IMR-90 (cell line): ENCODE data around the gene LRRFIP1. TPM values are rescaled to one million over a fixed set of nuclear protein-coding genes. Genes with fewer than 3 reads are reported as not detected.

Experiments used
- ATAC-seq: fragments of 200-7000 bp; cut with Tn5 transposase; 2 replicates; pipeline ENCODE4 v1.9.1; 2020; ENCODE audit warnings: low read depth, mild to moderate bottlenecking, moderate library complexity
- BruUV-seq: library from RNA; stranded (reverse); fragments of 400-500 nt; replicated peaks from 2 replicates; lab custom pipeline; 2021; lab: Mats Ljungman, UMichigan
- CTCF ChIA-PET: fragments of 300-600 bp; formaldehyde crosslinking; extraction: SDS; loops from one replicate; lab custom pipeline; 2021; ENCODE audit warnings: antibody characterized with exemption; lab: Yijun Ruan, JAX
- POLR2A ChIA-PET: fragments of 300-600 bp; sonication (Branson Sonifier 250); formaldehyde crosslinking; loops from one replicate; lab custom pipeline; 2022; ENCODE audit warnings: antibody characterized with exemption; ENCODE audit not compliant: unreplicated experiment; lab: Charles Lee
- DNase-seq: peaks from one replicate; pipeline ENCODE4 v3.0.0; 2013
- H2AFZ ChIP-seq: replicated peaks from 2 replicates; pipeline ENCODE3; 2013; ENCODE audit warnings: low read length, mild to moderate bottlenecking; ENCODE audit not compliant: poor library complexity
- H2AK5ac ChIP-seq: 2 replicates; pipeline ENCODE4 v1.6.1; 2013; ENCODE audit warnings: low read depth, low read length, inconsistent platforms
- H2AK9ac ChIP-seq: replicated peaks from 2 replicates; pipeline ENCODE3; 2013; ENCODE audit warnings: mild to moderate bottlenecking, low read depth, low read length, moderate library complexity; ENCODE audit not compliant: poor library complexity
- H2BK120ac ChIP-seq: 2 replicates; pipeline ENCODE4 v1.6.1; 2013; ENCODE audit warnings: low read depth, low read length, inconsistent platforms
- H2BK15ac ChIP-seq: 3 replicates; pipeline ENCODE4 v1.6.1; 2013; ENCODE audit warnings: low read depth, low read length, inconsistent platforms
- H2BK20ac ChIP-seq: 2 replicates; pipeline ENCODE4 v1.6.1; 2013; ENCODE audit warnings: low read depth, mild to moderate bottlenecking, inconsistent platforms, low read length, moderate library complexity
- H2BK5ac ChIP-seq: 2 replicates; pipeline ENCODE4 v1.6.1; 2013; ENCODE audit warnings: mild to moderate bottlenecking, low read depth, low read length, inconsistent platforms; ENCODE audit not compliant: poor library complexity, severe bottlenecking
- H3K14ac ChIP-seq: replicated peaks from 2 replicates; pipeline ENCODE4 v1.6.1; 2013; ENCODE audit warnings: low read depth, low read length, inconsistent platforms
- H3K18ac ChIP-seq: 2 replicates; pipeline ENCODE4 v1.6.1; 2013; ENCODE audit warnings: low read depth, low read length, control low read depth
- H3K23ac ChIP-seq: 2 replicates; pipeline ENCODE4 v1.6.1; 2013; ENCODE audit warnings: low read depth, low read length, inconsistent platforms
- H3K27ac ChIP-seq: 2 replicates; pipeline ENCODE4 v1.5.1; 2013; ENCODE audit warnings: mild to moderate bottlenecking, control low read depth, low read length; ENCODE audit not compliant: insufficient read depth
- H3K27me3 ChIP-seq: 2 replicates; pipeline ENCODE4 v1.6.1; 2013; ENCODE audit warnings: low read length; ENCODE audit not compliant: control insufficient read depth, insufficient read depth
- H3K36me3 ChIP-seq: 2 replicates; pipeline ENCODE4 v1.6.1; 2013; ENCODE audit warnings: low read length, mixed read lengths; ENCODE audit not compliant: control insufficient read depth, insufficient read depth
- H3K4ac ChIP-seq: 2 replicates; pipeline ENCODE4 v1.6.1; 2013; ENCODE audit warnings: low read depth, low read length, inconsistent platforms
- H3K4me1 ChIP-seq: 2 replicates; pipeline ENCODE4 v1.6.1; 2013; ENCODE audit warnings: low read length, mixed read lengths; ENCODE audit not compliant: control insufficient read depth, insufficient read depth
- H3K4me2 ChIP-seq: 2 replicates; pipeline ENCODE4 v1.6.1; 2013; ENCODE audit warnings: low read depth, mild to moderate bottlenecking, control low read depth, low read length, moderate library complexity
- H3K4me3 ChIP-seq: 2 replicates; pipeline ENCODE4 v1.5.1; 2013; ENCODE audit warnings: low read depth, mild to moderate bottlenecking, control low read depth, low read length, moderate library complexity; ENCODE audit not compliant: insufficient read depth
- H3K56ac ChIP-seq: 2 replicates; pipeline ENCODE4 v1.6.1; 2013; ENCODE audit warnings: low read length, inconsistent platforms; ENCODE audit not compliant: insufficient read depth; ENCODE audit errors: extremely low read depth
- H3K79me1 ChIP-seq, 2 experiments: 2 replicates each; pipeline ENCODE4 v1.6.1; 2013; ENCODE audit warnings: low read length in 2 of 2, inconsistent platforms in 1 of 2, low read depth in 1 of 2
- H3K9ac ChIP-seq: 2 replicates; pipeline ENCODE4 v1.6.1; 2013; ENCODE audit warnings: low read depth, low read length, control low read depth
- H3K9me1 ChIP-seq: 2 replicates; pipeline ENCODE4 v1.6.1; 2013; ENCODE audit warnings: low read length, inconsistent platforms; ENCODE audit not compliant: insufficient read depth
- H3K9me3 ChIP-seq: 2 replicates; pipeline ENCODE4 v1.6.1; 2013; ENCODE audit warnings: low read length; ENCODE audit not compliant: control insufficient read depth, insufficient read depth
- H4K20me1 ChIP-seq: 2 replicates; pipeline ENCODE4 v1.6.1; 2013; ENCODE audit warnings: low read length, inconsistent platforms; ENCODE audit not compliant: insufficient read depth
- H4K5ac ChIP-seq: 2 replicates; pipeline ENCODE4 v1.6.1; 2013; ENCODE audit warnings: mild to moderate bottlenecking, low read depth, low read length, control low read depth
- H4K8ac ChIP-seq, 2 experiments: 2 replicates each; pipeline ENCODE4 v1.6.1; 2013; ENCODE audit warnings: low read depth in 2 of 2, low read length in 2 of 2, control low read depth in 1 of 2, inconsistent platforms in 1 of 2
- H4K91ac ChIP-seq: 2 replicates; pipeline ENCODE4 v1.6.1; 2013; ENCODE audit warnings: low read depth, low read length, inconsistent platforms; ENCODE audit not compliant: insufficient read depth
- BHLHE40 ChIP-seq: fragments of 150-350 bp; IDR thresholded peaks from 2 replicates; pipeline ENCODE4 v1.6.1; 2016; ENCODE audit warnings: mild to moderate bottlenecking, low read depth, low read length
- CEBPB ChIP-seq: IDR thresholded peaks from 2 replicates; pipeline ENCODE4 v1.6.1; 2012; ENCODE audit warnings: low read depth, low read length, improper control_type of control experiment
- CHD1 ChIP-seq: IDR thresholded peaks from 2 replicates; pipeline ENCODE4 v1.6.1; 2012; ENCODE audit warnings: low read depth, low read length, improper control_type of control experiment
- CTCF ChIP-seq: conservative IDR thresholded peaks from 2 replicates; pipeline ENCODE4 v1.5.1; 2012; ENCODE audit warnings: mild to moderate bottlenecking, low read depth, low read length, improper control_type of control experiment
- ELK1 ChIP-seq: fragments of 150-350 bp; IDR thresholded peaks from 2 replicates; pipeline ENCODE4 v1.6.1; 2016; ENCODE audit warnings: low read depth, mild to moderate bottlenecking, low read length, moderate library complexity, borderline replicate concordance
- FOS ChIP-seq: fragments of 150-350 bp; IDR thresholded peaks from 2 replicates; pipeline ENCODE4 v1.6.1; 2016; ENCODE audit warnings: low read depth, low read length
- MAFK ChIP-seq: IDR thresholded peaks from 2 replicates; pipeline ENCODE4 v1.6.1; 2012; ENCODE audit warnings: low read depth, low read length, improper control_type of control experiment
- MAZ ChIP-seq: IDR thresholded peaks from 2 replicates; pipeline ENCODE4 v1.6.1; 2012; ENCODE audit warnings: low read depth, mild to moderate bottlenecking, low read length, improper control_type of control experiment, moderate library complexity, borderline replicate concordance
- MXI1 ChIP-seq: IDR thresholded peaks from 2 replicates; pipeline ENCODE4 v1.6.1; 2012; ENCODE audit warnings: low read depth, mild to moderate bottlenecking, low read length, moderate library complexity, borderline replicate concordance
- NFE2L2 ChIP-seq: fragments of 150-350 bp; IDR thresholded peaks from 2 replicates; pipeline ENCODE4 v1.6.1; 2016; ENCODE audit warnings: low read depth, mild to moderate bottlenecking, low read length
- POLR2A ChIP-seq: IDR thresholded peaks from 2 replicates; pipeline ENCODE4 v1.6.1; 2012; ENCODE audit warnings: mild to moderate bottlenecking, low read depth, low read length
- RAD21 ChIP-seq: IDR thresholded peaks from 2 replicates; pipeline ENCODE4 v1.6.1; 2012; ENCODE audit warnings: low read length, improper control_type of control experiment
- RCOR1 ChIP-seq: IDR thresholded peaks from 2 replicates; pipeline ENCODE4 v1.6.1; 2012; ENCODE audit warnings: mild to moderate bottlenecking, low read length, improper control_type of control experiment; ENCODE audit not compliant: insufficient replicate concordance
- RFX5 ChIP-seq: IDR thresholded peaks from 2 replicates; pipeline ENCODE4 v1.8.0; 2012; ENCODE audit warnings: low read depth, mild to moderate bottlenecking, low read length, moderate library complexity
- SMC3 ChIP-seq: fragments of 150-350 bp; IDR thresholded peaks from 2 replicates; pipeline ENCODE4 v1.6.1; 2016; ENCODE audit warnings: low read depth, mild to moderate bottlenecking, antibody characterized with exemption, low read length, moderate library complexity
- USF2 ChIP-seq: fragments of 150-350 bp; IDR thresholded peaks from 2 replicates; pipeline ENCODE4 v1.6.1; 2017; ENCODE audit warnings: mild to moderate bottlenecking, antibody characterized with exemption, low read length, low read depth
- WGBS, 2 experiments: methylation state at CpG; one replicate each; pipeline versions ENCODE4 v1.1.5 to v1.1.7; 2013; ENCODE audit warnings: missing lambda C conversion rate in 2 of 2; ENCODE audit not compliant: insufficient read length in 1 of 2; ENCODE audit errors: extremely low coverage in 2 of 2; 5-methylcytosine and 5-hydroxymethylcytosine counted together
- dilution Hi-C: fragments of 300-500 bp; cut with HindIII; formaldehyde crosslinking; loops from one replicate; pipeline ENCODE4 v1.14.3; 2018; ENCODE audit warnings: low sequenced_read_pairs; ENCODE audit not compliant: unreplicated experiment
- in situ Hi-C: fragments of 300-500 bp; cut with MboI; formaldehyde crosslinking; loops from 3 replicates; pipeline ENCODE4 v1.14.3; 2019; ENCODE audit warnings: low sequenced_read_pairs, inconsistent platforms, mixed read lengths
- intact Hi-C: fragments of 100-400 bp; cut with micrococcal nuclease; formaldehyde crosslinking; loops from 2 replicates; pipeline ENCODE4 v1.10.0; 2022
- polyA plus RNA-seq, 3 experiments: library from polyadenylated mRNA; depleted of rRNA; stranded (reverse); fragments of >200 nt; gene quantifications; 2 replicates each; pipeline ENCODE4 v1.2.3, GENCODE V29; 2012; ENCODE audit warnings: low replicate concordance in 1 of 3
- total RNA-seq: library from RNA; depleted of rRNA; stranded (reverse); fragments of >200 nt; gene quantifications from 2 replicates; pipeline ENCODE4 v1.2.3, GENCODE V29; 2012

Gene LRRFIP1
- total and polyA plus RNA-seq, 2 of the 4 experiments (the other 2 are of a cell fraction): 52.2 to 54.4 TPM

- intact Hi-C loops: no loop called here
- H3K36me3 ChIP-seq: peaks cover 47% of the 10 kb centered on the region
Observed at GRCh38 chr2:237759176-237759575, 131.8 kb downstream of the LRRFIP1 start.

More at GRCh38 chr2:237759176-237759575, 131.8 kb downstream of the LRRFIP1 start:
- H4K5ac ChIP-seq: no peak overlapping the region; the same call in 1 of the 2 replicates
- peak overlapping the region; percentile 20; the same call in 1 of the 2 replicates for H3K27ac ChIP-seq
- H3K9ac ChIP-seq: no peak overlapping the region
- in situ Hi-C loops (no loop called here), dilution Hi-C loops (no loop called here)
- TF ChIP-seq CHD1 (no peak), SMC3 (no peak), BHLHE40 (no peak), RAD21 (no peak), CEBPB (no peak), NFE2L2 (no peak), RFX5 (no peak), FOS (no peak), ELK1 (no peak), CTCF (no peak), MXI1 (no peak), RCOR1 (no peak), USF2 (no peak), POLR2A (no peak), MAZ (no peak), MAFK (no peak)
- peak overlapping the region in 1 of 2 experiments; percentile 56; a peak in 1 of 4 replicates for H4K8ac ChIP-seq
- no TSS peak for BruUV-seq
- H2AK9ac ChIP-seq: no peak overlapping the region
- no peak overlapping the region for H2AFZ ChIP-seq
- peak overlapping the region; percentile 51; the same call in 1 of the 2 replicates for H3K23ac ChIP-seq
- peak overlapping the region; percentile 42; the same call in 1 of the 2 replicates for H3K18ac ChIP-seq
- H3K27me3 ChIP-seq: no peaks in the 10 kb centered on the region
- ATAC-seq: no peak
- peak overlapping the region; percentile 6 for H2BK5ac ChIP-seq
- H2BK20ac ChIP-seq: no peak overlapping the region
- POLR2A ChIA-PET: no interaction called here
- 0 out of 2 replicates have a peak overlapping the region, but pooled peaks have one; percentile 52 for H2BK120ac ChIP-seq
- H3K9me3 ChIP-seq: no peaks in the 10 kb centered on the region
- H3K79me1 ChIP-seq: peaks cover 27 to 62% of the 10 kb centered on the region in 2 experiments; a peak in 3 of 4 replicates
- H3K14ac ChIP-seq: no peak overlapping the region
- H4K20me1 ChIP-seq: peaks cover 13% of the 10 kb centered on the region
- peaks cover 26% of the 10 kb centered on the region for H3K4me1 ChIP-seq
- CTCF ChIA-PET: interaction anchor here (0.7 to 1.4 kb wide), 2 partner anchors 14 to 54 kb away, joined by 3 read pairs; no protein-coding TSS in a partner anchor
- no CpG with 5 or more reads among the region's 10 CpGs for WGBS, 2 experiments
- H3K56ac ChIP-seq: no peak overlapping the region
- H3K4me3 ChIP-seq: no peak overlapping the region
- peaks cover 29% of the 10 kb centered on the region for H3K9me1 ChIP-seq
- H2AK5ac ChIP-seq: 0 out of 2 replicates have a peak overlapping the region, but pooled peaks have one; percentile 22
- no peak overlapping the region for H3K4me2 ChIP-seq
- no peak overlapping the region for H2BK15ac ChIP-seq
- no peak for DNase-seq
- H4K91ac ChIP-seq: no peak overlapping the region
- H3K4ac ChIP-seq: peak overlapping the region; percentile 66
